ENCODE measurements around the gene HNRNPR. TPM values are rescaled to one million over a fixed set of nuclear protein-coding genes. Genes with fewer than 3 reads are reported as not detected.
"Not testable (repeated sequence)": the region's sequence is repeated elsewhere in the genome, so short reads cannot be mapped to it uniquely, and the experiment has no call there.

Gene HNRNPR
- total RNA-seq, 1 experiment from 2014 or later, result 101 TPM

- DNase-seq (ENCODE audit: low spot score), result no peak
Measured at GRCh38 chr1:23331713-23332112, 12.4 kb downstream of the HNRNPR start.

- no peak for DNase-seq (ENCODE audit: low spot score)
Measured at GRCh38 chr1:23330846-23331245, 13.2 kb downstream of the HNRNPR start.

GRCh38 chr1:23325393-23325792 is 18.7 kb downstream of the HNRNPR start:
- no peak for DNase-seq (ENCODE audit: low spot score)

- DNase-seq (ENCODE audit: low spot score), result no peak
Measured at GRCh38 chr1:23322770-23323169, 21.3 kb downstream of the HNRNPR start.

GRCh38 chr1:23310280-23310679 is 33.8 kb downstream of the HNRNPR start:
- DNase-seq (ENCODE audit: low spot score), result not testable (repeated sequence)

- no peak for DNase-seq (ENCODE audit: low spot score)
Measured at GRCh38 chr1:23304140-23304620, 39.9 kb downstream of the HNRNPR start.

- DNase-seq (ENCODE audit: low spot score), result no peak
Measured at GRCh38 chr1:23303524-23303923, 40.6 kb downstream of the HNRNPR start.

GRCh38 chr1:23296931-23297330 is 47.2 kb downstream of the HNRNPR start:
- DNase-seq (ENCODE audit: low spot score), result no peak

GRCh38 chr1:23291706-23292105 is 52.4 kb downstream of the HNRNPR start:
- no peak for DNase-seq (ENCODE audit: low spot score)

GRCh38 chr1:23290836-23291565 is 53.1 kb downstream of the HNRNPR start:
- no peak for DNase-seq (ENCODE audit: low spot score)

GRCh38 chr1:23288671-23289070 is 55.4 kb downstream of the HNRNPR start:
- DNase-seq (ENCODE audit: low spot score), result no peak

- DNase-seq (ENCODE audit: low spot score), result no peak
Measured at GRCh38 chr1:23288201-23288600, 55.9 kb downstream of the HNRNPR start.

- DNase-seq (ENCODE audit: low spot score), result no peak
Measured at GRCh38 chr1:23286401-23286800, 57.7 kb downstream of the HNRNPR start.

GRCh38 chr1:23283667-23284602 is 60.1 kb downstream of the HNRNPR start:
- peak; percentile 51 for DNase-seq (ENCODE audit: low spot score)

- DNase-seq (ENCODE audit: low spot score), result peak; percentile 64
Measured at GRCh38 chr1:23282957-23283356, 61.1 kb downstream of the HNRNPR start.

- no peak for DNase-seq (ENCODE audit: low spot score)
Measured at GRCh38 chr1:23278717-23279116, 65.4 kb downstream of the HNRNPR start.

- no peak for DNase-seq (ENCODE audit: low spot score)
Measured at GRCh38 chr1:23276531-23276930, 67.6 kb downstream of the HNRNPR start.

- DNase-seq (ENCODE audit: low spot score), result no peak
Measured at GRCh38 chr1:23274134-23274505, 70.0 kb downstream of the HNRNPR start.

- peak; percentile 30 for DNase-seq (ENCODE audit: low spot score)
Measured at GRCh38 chr1:23273450-23274133, 70.5 kb downstream of the HNRNPR start.

- no peak for DNase-seq (ENCODE audit: low spot score)
Measured at GRCh38 chr1:23263380-23263887, 80.7 kb downstream of the HNRNPR start.

GRCh38 chr1:23258082-23258481 is 86.0 kb downstream of the HNRNPR start:
- DNase-seq (ENCODE audit: low spot score), result not testable (repeated sequence)

GRCh38 chr1:23257371-23257770 is 86.7 kb downstream of the HNRNPR start:
- DNase-seq (ENCODE audit: low spot score), result not testable (repeated sequence)

Measured in HT-29 (cell line).